NCI-H510A (cell line): Measurements from ENCODE around the gene TMIGD3.
"Not testable (repeated sequence)": the region's sequence is repeated elsewhere in the genome, so short reads cannot be mapped to it uniquely, and the experiment has no call there.

Experiments
- DNase-seq: peaks from one replicate; lab custom pipeline; 2025; lab: John Stamatoyannopoulos, UW

The TMIGD3 gene

DNA sequence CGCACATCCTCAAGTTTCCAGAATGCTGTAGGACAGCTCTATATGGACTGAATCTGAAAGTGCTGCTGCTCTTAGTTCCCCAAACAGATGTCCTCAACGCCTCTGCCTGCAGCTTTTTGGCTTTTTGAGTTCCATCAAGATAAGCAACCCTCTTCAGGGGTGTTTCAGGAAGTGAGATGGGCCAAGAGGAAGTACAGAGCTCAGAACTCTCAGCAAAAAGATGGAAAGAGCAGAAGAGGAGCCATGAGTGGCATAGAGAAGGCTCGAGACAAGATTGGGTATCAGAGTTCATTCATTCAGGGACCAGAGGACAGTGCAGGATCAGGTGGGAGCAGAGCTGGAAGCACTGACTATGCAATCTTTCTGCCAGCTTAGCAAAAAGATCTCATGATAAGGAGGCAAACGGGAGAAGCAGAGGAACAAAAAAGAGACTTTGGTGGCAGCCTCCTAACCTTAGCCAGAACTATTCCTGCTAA is at the start of gene TMIGD3, which contains the start of gene ADORA3:
TMIGD3 (minus strand) TSS at position 49 of the 476 bp plus-strand sequence. CDS start 279 bp downstream, outside the sequence.
ADORA3 (minus strand) TSS at position 49 of the 476 bp plus-strand sequence. CDS start 279 bp downstream, outside the sequence.
- DNase-seq: no peak

- DNase-seq: no peak
Measured at GRCh38 chr1:111553196-111553595, 49.8 kb upstream of the TMIGD3 start.

- no peak for DNase-seq
Measured at GRCh38 chr1:111552587-111552986, 49.2 kb upstream of the TMIGD3 start.

DNA sequence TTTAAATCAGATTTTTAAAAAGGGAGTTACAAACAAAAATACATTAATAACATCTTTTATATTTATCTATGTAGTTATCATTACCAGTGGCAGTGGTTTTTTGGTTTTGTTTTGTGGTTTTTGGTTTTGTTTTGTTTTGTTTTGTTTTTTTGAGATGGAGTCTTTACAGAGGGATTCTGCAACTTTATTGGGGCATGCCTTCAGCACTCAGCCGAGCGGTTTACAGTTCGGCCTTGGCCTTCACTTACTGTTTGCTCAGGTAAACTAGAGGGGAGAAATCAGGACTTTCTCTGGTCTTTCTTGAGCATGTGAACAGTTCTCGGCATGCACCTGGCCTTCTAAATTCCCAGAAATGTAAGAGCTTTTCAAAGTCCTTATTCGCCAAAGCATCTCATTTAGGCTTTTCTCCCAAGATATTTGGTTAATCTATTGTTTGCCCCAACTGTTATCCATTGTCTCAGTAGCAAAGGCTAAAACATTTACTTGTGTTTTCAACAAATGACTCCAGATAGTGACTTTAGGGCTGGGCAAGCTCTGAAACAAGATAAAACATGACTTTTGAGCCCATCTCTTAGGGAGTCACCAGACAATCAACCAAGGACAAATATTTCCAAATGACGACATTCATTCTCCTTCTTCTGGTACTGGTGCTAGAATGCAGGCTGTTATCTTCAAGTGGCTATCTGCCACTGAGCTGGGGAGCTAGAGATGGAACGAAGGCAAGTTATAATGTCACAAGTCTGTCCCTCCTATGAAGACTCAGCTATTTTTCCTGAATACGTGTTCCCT is 48.4 kb upstream of the TMIGD3 start:
- DNase-seq: no peak

DNA sequence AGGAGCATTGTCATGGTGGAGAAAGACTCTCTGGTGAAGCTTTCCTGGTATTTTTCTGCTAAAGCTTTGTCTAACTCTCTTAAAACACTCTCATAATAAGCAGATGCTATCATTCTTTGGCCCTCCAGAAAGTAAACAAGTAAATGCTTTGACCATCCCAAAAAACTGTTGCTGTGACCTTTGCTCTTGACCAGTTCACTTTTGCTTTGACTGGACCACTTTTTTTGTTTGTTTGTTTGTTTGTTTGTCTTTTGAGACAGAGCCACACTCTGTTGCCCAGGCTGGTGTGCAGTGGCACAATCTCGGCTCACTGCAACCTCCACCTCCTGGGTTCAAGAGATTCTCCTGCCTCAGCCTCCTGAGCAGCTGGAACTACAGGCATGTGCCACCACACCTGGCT is 44.4 kb upstream of the TMIGD3 start:
- DNase-seq: not testable (repeated sequence)

- DNase-seq: no peak
Measured at GRCh38 chr1:111542187-111542586, 38.8 kb upstream of the TMIGD3 start.

- no peak for DNase-seq
Measured at GRCh38 chr1:111541721-111542120, 38.3 kb upstream of the TMIGD3 start.

DNA sequence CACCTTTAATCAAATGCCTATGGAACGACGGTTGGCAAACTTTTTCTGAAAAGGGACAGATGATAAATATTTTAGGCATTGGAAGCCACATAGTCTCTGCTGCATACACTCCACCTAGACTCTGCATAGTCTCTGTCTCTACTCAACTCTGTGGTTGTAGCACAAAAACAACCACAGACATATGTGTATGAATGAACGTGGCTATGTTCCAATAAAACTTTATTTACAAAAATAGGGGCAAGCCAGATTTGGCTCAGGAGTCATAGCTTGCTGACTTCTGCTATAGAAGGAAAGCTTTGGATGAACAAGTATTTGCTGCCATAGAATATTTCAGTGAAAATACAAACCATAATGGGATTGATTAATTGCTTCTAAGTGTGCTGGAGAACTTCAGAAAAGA is 37.5 kb upstream of the TMIGD3 start:
- DNase-seq: no peak

DNA sequence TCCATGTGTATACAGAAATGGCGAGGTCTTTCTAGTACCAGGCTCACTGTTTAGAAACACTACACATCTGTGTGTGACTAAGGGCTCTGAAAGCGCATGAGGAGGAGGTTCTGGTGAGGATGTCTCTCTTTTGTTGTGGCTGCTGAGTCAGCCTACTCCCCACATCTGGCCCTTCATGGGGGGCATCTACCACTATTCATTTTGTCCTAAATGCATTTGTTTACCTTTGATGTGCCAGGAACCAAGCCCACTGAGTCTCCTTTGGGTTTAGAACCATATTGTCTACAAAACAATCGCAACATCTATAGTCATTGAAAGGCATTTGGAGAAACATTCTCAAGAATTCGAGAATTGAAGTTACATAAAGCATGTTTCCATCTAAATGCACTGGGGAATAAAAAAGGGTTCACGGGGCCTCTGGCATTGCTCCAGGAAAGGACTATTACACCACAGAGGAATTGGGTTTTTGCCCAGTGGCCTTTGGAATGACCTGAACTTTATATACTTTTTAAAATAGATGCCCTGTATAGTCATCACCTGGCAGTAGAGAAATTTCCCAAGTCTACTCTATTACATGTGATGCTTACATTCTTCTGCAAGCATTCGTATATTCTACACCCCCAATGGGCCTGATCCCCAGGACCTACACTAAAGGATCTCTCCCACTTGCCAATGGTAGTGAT is 35.1 kb upstream of the TMIGD3 start:
- no peak for DNase-seq

- no peak for DNase-seq
Measured at GRCh38 chr1:111535256-111536191, 32.1 kb upstream of the TMIGD3 start.

GRCh38 chr1:111520053-111520452 is 16.6 kb upstream of the TMIGD3 start:
- no peak for DNase-seq

GRCh38 chr1:111517469-111518225 is 14.2 kb upstream of the TMIGD3 start:
- DNase-seq: peak; percentile 29

DNA sequence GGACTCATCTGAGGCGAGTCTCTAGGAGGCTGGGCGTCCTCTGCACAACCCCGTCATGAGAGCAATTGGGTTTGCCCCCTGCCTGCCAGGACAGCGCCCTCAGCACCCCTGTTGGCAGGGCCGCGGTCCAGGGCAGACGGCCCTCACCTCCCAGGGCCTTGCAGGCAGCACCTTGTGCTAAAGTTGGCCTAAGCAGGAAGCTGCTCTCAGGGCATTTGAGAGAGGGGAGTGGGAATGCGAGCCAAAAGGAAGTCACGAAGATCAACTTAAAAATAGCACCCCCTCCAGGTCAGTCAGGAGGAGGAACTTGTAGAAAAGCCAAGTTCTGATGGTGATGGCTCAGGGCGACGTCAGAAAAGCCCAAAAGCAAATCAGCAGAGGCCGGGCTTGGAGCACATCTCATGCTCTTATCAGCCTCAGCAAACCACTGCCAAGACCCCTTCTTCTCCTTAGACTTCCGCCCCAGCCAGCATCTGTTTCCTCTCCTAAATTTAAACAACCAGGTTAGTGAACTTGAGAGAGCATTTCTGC is 12.6 kb upstream of the TMIGD3 start:
- DNase-seq: no peak

DNA sequence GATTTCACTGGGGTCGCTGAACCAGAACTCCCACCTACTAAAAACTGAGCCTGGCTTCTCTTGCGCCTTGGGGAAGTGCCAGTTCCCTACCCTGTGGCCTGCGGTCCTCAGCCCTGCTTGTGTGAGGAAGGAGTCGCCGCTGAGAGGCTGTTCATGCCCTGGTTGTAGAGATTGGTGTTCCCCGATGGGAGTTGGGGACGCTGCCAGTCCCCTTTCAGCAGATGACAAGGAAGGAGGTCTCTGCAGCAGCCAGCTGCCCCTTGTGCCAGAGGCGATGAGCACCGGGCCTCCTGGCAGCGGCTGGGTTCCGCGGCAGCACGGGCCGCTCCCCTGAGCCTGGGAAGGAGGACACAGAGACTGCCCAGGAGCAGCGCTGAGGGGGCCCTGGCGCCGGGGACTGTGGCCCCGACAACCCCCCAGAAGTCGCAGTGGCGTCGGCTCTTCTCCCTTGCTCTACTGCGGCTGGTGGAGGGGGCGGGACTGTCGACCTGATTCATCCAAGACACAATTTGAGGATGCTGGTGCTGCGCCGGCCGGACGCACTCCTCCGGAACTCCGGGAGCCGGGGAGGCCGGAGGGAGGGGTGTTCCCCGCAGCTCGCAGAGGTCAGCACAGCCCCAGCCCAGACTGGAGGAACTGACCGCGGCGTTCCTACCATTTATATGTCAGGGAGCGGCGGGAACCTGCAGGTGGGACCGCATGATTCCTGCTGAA is 12.0 kb upstream of the TMIGD3 start:
- no peak for DNase-seq

- no peak for DNase-seq
Measured at GRCh38 chr1:111513410-111514020, 10.1 kb upstream of the TMIGD3 start.

DNA sequence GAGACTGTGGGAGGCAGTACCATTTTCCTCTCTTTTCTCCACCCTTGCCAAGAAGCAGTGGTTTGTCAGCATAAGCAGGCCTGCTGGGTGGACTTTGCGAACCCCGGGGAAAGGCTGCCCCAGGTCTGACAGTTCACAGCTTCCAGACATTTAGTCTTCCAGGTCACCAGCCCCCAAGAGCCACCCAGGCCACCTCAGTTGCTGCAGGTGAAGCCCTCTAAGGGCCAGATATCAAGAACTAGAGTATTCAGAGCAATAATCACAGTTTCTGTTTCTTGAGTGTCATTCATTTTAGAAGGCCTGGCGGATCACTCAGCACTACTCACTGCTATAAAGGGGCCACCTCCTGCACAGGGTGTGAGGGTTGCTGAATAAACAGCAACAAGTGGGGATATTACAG is 9.5 kb upstream of the TMIGD3 start:
- no peak for DNase-seq

DNA sequence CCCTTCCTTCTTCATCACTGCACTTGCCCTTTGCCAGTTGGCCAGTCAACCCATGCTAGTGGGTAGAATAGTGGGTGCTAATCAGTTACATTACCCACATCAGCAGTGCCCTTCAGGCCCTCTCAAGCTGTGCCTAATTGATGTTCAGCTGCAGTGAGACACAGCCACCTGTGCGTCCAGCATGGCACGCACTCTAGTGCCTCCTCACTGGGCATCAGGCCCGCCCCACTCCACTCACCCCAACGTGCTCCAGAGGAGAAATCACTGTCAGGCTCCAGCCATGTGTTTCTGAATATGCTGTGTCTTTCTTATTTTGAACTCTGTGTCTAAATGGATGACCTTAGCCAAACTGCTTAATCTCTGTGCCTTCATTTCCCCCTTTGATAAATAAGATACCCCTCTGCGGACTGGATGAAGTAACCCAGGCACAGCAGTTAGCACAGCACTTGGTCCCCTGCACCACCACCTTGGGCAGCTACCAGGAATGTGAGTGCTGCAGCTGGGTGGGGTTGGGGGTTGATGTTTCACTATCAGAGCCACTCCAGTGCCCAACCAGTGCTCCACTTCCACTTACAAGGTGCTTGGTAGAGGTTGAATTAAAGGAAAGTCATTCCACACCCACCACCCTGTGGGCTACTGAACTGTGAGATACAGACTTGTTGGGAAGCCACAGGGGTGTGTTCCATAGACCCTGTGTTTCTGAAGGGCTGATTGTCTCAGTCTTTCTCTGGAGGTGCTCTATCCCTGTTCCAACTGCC is 8.9 kb upstream of the TMIGD3 start:
- no peak for DNase-seq

- no peak for DNase-seq
Measured at GRCh38 chr1:111511370-111511769, 7.9 kb upstream of the TMIGD3 start.

GRCh38 chr1:111509997-111510375 is 6.6 kb upstream of the TMIGD3 start:
- DNase-seq: no peak
